Brain pericyte (primary cell): ENCODE data around the gene ADAMTS16.

Experiments used
- DNase-seq: peaks from one replicate; pipeline ENCODE4 v3.0.0-alpha.2; 2012; ENCODE audit warnings: low read depth, low spot score

Gene ADAMTS16

DNA sequence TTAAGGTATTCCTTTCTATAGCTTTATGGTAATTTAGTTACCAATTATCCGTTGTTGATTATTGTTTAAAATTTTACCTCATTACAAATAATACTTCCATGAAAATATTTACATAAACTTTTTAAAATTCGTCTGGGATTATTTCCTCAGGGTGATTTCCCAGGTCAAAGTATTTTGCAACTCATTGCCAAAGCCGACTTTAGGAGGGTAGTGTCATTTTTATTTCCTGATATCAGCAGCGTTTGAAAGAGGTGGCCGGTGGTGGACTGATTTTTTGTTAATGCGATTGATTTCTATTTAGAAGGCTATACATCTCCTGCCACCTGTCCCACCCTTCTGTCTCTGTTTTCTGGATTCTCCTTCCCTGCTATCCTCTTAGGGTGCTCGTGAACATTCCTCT lies 4.3 kb downstream of the ADAMTS16 start:
- no peak for DNase-seq

GRCh38 chr5:5145651-5146529 lies 5.8 kb downstream of the ADAMTS16 start:
- DNase-seq = no peak

GRCh38 chr5:5146530-5147160 lies 6.5 kb downstream of the ADAMTS16 start:
- no peak for DNase-seq

DNA sequence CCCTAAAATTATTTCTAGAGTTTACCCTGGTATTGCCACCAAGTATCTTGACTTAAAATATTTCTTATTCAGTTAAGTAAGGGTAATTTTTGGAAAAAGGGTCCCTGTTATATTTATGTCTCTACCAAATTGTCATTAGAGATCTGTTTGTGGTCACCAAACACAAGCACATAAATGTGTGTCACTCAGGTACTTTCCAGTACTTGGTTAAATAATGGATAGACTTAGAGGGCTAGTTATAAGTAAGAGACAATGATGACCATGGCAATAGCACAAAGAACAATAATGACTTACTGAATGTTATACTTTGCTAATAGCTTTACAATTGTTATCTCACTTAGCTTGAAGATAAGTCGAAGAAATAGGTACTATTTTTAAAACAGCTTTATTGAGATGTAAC lies 9.0 kb downstream of the ADAMTS16 start:
- DNase-seq = no peak

GRCh38 chr5:5150667-5151066 lies 10.5 kb downstream of the ADAMTS16 start:
- DNase-seq = no peak

DNA sequence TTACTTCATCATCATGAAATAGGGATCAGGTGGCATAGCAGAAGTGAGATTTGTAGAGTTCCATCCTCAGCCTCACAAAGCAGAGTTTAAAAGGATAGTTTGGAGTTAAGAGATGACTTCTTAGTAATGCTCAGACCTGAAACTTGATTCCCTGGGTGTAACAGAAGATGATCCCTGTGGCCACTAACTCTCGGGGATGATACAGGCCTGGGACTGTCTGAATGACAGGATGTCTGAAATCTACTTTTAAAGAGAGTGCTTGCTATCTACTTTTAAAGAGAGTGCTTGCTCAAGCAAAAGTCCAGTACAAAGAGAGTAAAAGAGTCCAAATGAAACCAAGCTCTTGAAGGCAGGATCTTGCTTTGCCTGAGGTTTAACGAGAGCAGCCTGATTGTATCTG lies 14.6 kb downstream of the ADAMTS16 start:
- no peak for DNase-seq

DNA sequence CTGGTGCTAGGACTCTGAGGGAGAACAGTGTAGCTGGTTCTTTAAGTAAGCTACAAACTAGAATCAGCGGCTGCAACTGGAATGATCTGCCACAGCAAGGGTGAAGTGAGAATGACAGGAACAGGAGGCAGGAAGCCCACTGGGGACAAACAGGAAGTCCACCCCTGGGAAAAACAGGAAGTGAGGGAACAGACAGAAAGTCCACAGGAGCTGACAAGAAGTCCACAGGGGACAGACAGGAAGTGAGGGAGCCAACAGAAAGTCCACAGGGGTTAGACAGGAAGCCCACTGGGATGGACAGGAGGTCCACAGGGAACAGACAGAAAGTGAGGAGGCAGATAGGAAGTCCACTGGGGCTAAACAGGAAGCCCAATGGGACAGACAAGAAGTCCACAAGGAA lies 15.5 kb downstream of the ADAMTS16 start:
- DNase-seq = no peak

- DNase-seq = no peak
Measured at GRCh38 chr5:5156471-5157082, 16.4 kb downstream of the ADAMTS16 start.

GRCh38 chr5:5158472-5158895 lies 18.4 kb downstream of the ADAMTS16 start:
- DNase-seq = no peak

GRCh38 chr5:5159282-5160103 lies 19.4 kb downstream of the ADAMTS16 start:
- no peak for DNase-seq

GRCh38 chr5:5164163-5164562 lies 24.0 kb downstream of the ADAMTS16 start:
- no peak for DNase-seq

DNA sequence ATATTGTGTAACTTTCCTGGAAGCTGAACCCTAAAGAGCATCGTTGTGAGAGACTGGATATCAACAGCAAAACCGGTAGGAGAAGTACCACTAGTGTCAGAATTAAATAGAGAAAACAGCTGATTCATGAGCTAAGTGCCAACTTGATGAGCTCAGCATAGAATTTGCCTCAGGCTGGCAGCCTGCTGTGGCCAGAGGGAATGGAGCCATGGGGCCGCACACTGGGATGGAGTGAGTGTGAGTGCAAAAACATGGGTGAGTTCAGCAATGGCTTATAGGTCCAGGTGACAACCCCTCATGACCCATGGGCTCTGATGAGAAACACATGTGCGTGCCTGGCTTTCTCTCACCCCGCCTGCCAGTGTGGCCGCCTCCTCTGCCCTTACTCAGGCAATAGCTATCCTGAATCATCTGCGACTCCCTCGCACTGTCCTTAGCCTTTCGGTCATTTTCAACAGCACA lies 25.4 kb downstream of the ADAMTS16 start:
- DNase-seq = peak; percentile 59

DNA sequence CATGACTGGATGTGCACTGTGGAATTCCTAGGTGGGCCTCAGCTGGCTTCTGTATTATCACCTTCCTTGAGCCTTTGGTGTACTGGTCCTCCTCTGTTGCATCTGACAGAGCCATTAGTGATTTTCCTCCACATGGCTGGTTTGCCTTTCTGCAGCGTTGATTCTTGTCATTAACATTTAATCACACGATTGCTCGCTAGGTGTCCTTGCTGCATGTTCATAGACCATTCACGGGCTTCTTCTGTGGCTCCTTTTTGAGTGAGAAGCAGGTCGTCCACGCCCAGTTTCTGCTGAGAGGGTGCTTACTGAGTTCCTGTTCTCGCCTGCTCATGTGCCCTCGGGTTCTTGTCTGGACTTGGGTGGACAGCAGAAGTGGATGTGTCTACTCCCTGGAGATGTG lies 29.3 kb downstream of the ADAMTS16 start:
- DNase-seq = no peak

- DNase-seq = no peak
Measured at GRCh38 chr5:5178136-5178535, 38.0 kb downstream of the ADAMTS16 start.

DNA sequence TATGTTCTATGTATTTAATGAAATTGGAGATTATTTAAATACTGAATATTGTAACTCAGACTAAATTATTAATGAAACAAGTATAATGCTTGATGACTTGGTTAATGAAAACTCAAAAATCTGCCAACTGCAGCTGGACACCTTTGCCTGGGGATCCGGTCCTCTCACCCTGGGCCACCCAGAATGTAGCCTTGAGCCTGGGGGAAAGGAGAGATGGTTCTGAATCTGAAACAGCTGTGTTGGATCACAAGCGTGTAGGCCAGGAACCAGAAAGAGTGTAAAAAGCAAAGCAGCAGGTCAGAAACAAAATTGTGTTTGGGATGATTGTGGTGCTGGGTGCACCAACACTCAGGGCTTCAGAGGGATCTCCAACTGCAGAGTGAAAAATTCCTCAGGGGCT lies 38.5 kb downstream of the ADAMTS16 start:
- no peak for DNase-seq

- DNase-seq = no peak
Measured at GRCh38 chr5:5179079-5179478, 38.9 kb downstream of the ADAMTS16 start.

DNA sequence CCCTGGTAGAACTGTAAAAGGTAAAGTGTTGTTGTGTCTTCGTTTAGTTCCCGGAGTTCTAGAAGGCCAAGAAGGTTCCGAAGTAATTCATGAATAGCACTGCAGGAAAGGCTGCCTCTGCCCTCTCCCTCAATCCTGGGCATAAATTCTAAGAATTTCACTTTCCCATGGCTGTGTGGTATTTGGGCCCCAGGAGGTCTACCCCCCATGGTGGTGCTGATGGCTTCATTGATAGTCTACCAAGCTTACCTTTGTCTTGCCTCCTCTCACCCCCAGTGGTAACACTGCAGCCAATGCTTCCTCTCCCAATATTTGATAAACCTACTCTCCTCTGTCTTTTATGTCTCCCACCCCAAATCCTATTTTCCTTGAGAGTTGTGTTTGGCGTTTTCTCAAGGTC lies 39.5 kb downstream of the ADAMTS16 start:
- DNase-seq = no peak

DNA sequence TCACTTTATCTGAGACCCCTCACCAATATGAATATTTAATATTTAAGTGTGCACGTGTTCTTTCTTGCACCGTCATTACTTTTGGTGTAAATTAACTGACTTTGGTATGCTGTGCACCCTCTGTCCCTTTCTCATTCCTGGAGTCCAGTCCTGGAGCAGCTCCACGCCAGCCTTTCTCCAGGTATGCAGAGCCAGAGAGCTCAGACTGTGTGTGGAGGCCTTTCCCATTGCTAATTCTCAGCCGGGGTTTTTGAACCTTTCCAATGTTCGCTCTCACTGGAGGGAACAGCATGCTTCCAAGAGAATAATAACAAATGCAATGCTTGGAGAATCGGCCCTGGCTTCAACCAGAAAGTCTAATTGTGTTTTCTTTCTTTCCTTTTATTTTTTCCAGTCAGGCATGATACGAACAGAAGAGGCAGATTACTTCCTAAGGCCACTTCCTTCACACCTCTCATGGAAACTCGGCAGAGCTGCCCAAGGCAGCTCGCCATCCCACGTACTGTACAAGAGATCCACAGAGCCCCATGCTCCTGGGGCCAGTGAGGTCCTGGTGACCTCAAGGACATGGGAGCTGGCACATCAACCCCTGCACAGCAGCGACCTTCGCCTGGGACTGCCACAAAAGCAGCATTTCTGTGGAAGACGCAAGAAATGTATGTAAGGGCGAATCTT lies 41.7 kb downstream of the ADAMTS16 start:
- no peak for DNase-seq

DNA sequence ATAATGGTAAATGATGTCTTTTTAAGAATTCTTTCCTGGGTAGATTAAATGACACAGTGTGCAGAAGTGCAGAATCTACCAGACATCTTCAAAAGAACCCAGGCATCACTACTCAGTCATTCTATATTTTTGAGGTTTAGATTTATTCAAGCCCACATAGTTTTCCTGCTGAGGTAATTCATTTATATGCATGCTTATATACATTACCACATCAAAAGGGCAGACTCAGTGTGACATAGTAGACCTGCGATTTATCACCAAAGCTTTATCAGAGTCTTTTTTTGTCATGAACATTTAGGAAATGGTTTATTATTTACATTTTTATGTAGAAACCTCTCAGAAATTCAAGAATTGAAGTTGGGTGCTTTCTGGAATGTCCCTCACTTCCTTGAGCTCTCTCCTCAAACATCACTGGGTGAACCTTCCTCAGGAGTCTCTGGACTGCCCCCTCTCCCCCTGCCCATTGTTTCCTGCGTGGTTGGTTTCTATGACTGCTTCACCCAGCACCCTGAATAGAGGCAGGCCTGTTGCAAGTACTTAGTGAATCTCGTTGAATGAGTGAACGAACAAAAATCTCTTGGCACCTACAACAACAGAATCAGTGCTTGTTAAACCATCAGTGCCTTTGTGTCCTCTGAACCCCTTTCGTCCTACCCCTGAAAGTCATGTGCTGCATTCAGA lies 42.5 kb downstream of the ADAMTS16 start:
- no peak for DNase-seq

DNA sequence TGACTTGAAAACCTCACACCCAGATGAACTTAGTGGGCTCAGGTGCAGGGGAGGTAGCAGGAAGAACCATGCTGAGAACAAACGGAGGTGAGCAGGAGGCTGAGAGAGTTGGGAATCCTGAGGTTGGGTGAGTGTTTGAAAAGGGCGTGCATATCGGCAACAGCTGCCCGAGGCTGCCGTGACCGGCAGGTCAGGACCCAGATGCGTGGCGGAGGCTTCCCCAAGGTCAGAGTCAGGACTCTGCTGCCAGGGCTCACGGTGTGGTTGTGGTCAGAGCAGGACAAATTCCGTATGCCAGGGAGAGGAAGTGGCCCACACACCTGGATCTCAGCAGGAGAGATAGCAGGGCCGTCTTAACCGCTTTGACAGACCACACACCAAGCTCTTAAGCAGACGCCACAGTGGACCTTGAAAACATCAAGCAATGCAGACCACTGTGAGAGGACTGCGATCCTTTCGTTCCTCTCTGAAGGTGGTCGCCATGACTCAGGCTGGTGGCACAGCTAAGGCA lies 43.1 kb downstream of the ADAMTS16 start:
- DNase-seq = no peak
